GM19463 (cell line): ENCODE measurements around the gene RTL1.

ENCODE experiments used
- ATAC-seq: cut with Tn5 transposase; IDR thresholded peaks from one replicate; pipeline ENCODE4 v1.9.1; 2021; ENCODE audit warnings: mild to moderate bottlenecking, moderate library complexity; ENCODE audit not compliant: unreplicated experiment

Gene RTL1

GRCh38 chr14:100903672-100904185, at the start of gene RTL1:
Gene RTL1 (minus strand): TSS chr14:100903722. CDS start chr14:100884788, 18,934 bp downstream.
- no peak for ATAC-seq

- no peak for ATAC-seq
Measured at GRCh38 chr14:100950024-100950423, 46.5 kb upstream of the RTL1 start.

GRCh38 chr14:100944052-100944451, 40.5 kb upstream of the RTL1 start:
- ATAC-seq: no peak

GRCh38 chr14:100930270-100930669, 26.7 kb upstream of the RTL1 start:
- no peak for ATAC-seq

GRCh38 chr14:100915560-100915959, 12.0 kb upstream of the RTL1 start:
- ATAC-seq: no peak

- ATAC-seq: no peak
Measured at GRCh38 chr14:100914597-100915021, 11.1 kb upstream of the RTL1 start.

- no peak for ATAC-seq
Measured at GRCh38 chr14:100911665-100912316, 8.3 kb upstream of the RTL1 start.

GRCh38 chr14:100910888-100911664, 7.6 kb upstream of the RTL1 start:
- no peak for ATAC-seq

GRCh38 chr14:100909439-100909838, 5.9 kb upstream of the RTL1 start:
- no peak for ATAC-seq

- no peak for ATAC-seq
Measured at GRCh38 chr14:100907240-100907639, 3.7 kb upstream of the RTL1 start.

- ATAC-seq: no peak
Measured at GRCh38 chr14:100906420-100906819, 2.9 kb upstream of the RTL1 start.

GRCh38 chr14:100905166-100905565, 1.6 kb upstream of the RTL1 start:
- ATAC-seq: no peak

GRCh38 chr14:100904307-100905087, 975 bp upstream of the RTL1 start:
- no peak for ATAC-seq

- no peak for ATAC-seq
Measured at GRCh38 chr14:100903134-100903468, 421 bp downstream of the RTL1 start.

- ATAC-seq: no peak
Measured at GRCh38 chr14:100902295-100903133, 1.0 kb downstream of the RTL1 start.

- ATAC-seq: no peak
Measured at GRCh38 chr14:100901391-100902183, 1.9 kb downstream of the RTL1 start.

- ATAC-seq: no peak
Measured at GRCh38 chr14:100900837-100901390, 2.6 kb downstream of the RTL1 start.

GRCh38 chr14:100899884-100900771, 3.4 kb downstream of the RTL1 start:
- ATAC-seq: no peak
